Astrocyte (in vitro differentiated cells and primary cell): Measurements from ENCODE around the gene PCDHGB2. TPM values are rescaled to one million over a fixed set of nuclear protein-coding genes. Genes with fewer than 3 reads are reported as not detected.

Source experiments
- DNase-seq: peaks from one replicate; pipeline ENCODE4 v3.0.0-alpha.2; 2010; ENCODE audit warnings: low read depth
- FAIRE-seq: peaks from 2 replicates; lab custom pipeline; 2011; peaks lifted over from hg19 to GRCh38; lab: Jason Lieb, UNC
- H2AFZ ChIP-seq: 2 replicates; pipeline ENCODE4 v1.6.0; 2012; ENCODE audit warnings: low read depth, low read length, inconsistent platforms
- H3K27ac ChIP-seq: 2 replicates; pipeline ENCODE4 v1.5.1; 2011; ENCODE audit warnings: low read depth, low read length, inconsistent platforms
- H3K27me3 ChIP-seq: 2 replicates; pipeline ENCODE4 v1.6.0; 2011; ENCODE audit warnings: low read length, inconsistent platforms; ENCODE audit not compliant: insufficient read depth
- H3K36me3 ChIP-seq: 2 replicates; pipeline ENCODE4 v1.5.1; 2011; ENCODE audit warnings: low read length, inconsistent platforms; ENCODE audit not compliant: insufficient read depth
- H3K4me1 ChIP-seq: 2 replicates; pipeline ENCODE4 v1.5.1; 2011; ENCODE audit warnings: low read length, inconsistent platforms; ENCODE audit not compliant: insufficient read depth
- H3K4me2 ChIP-seq: 2 replicates; pipeline ENCODE4 v1.6.0; 2012; ENCODE audit warnings: low read length, inconsistent platforms
- H3K4me3 ChIP-seq: 2 replicates; pipeline ENCODE4 v1.5.1; 2011; ENCODE audit warnings: low read depth, mild to moderate bottlenecking, low read length, inconsistent platforms; ENCODE audit not compliant: insufficient read depth
- H3K79me2 ChIP-seq: 2 replicates; pipeline ENCODE4 v1.6.0; 2012; ENCODE audit warnings: mild to moderate bottlenecking, low read length, inconsistent platforms; ENCODE audit not compliant: insufficient read depth
- H3K9ac ChIP-seq: 2 replicates; pipeline ENCODE4 v1.6.0; 2012; ENCODE audit warnings: mild to moderate bottlenecking, low read length, inconsistent platforms
- H3K9me3 ChIP-seq: 2 replicates; pipeline ENCODE4 v1.5.1; 2012; ENCODE audit warnings: low read depth, mild to moderate bottlenecking, low read length, inconsistent platforms; ENCODE audit not compliant: insufficient read depth
- H4K20me1 ChIP-seq: 2 replicates; pipeline ENCODE4 v1.6.0; 2012; ENCODE audit warnings: low read length, inconsistent platforms; ENCODE audit not compliant: insufficient read depth
- H3K27ac Mint-ChIP-seq: one replicate; pipeline ENCODE4 v1.8.0; 2021; ENCODE audit warnings: mild to moderate bottlenecking, mixed read lengths; ENCODE audit not compliant: unreplicated experiment
- H3K27me3 Mint-ChIP-seq: one replicate; pipeline ENCODE4 v1.8.0; 2021; ENCODE audit warnings: low read depth, mixed read lengths; ENCODE audit not compliant: unreplicated experiment
- H3K36me3 Mint-ChIP-seq: one replicate; pipeline ENCODE4 v1.8.0; 2021; ENCODE audit warnings: low read depth, mixed read lengths; ENCODE audit not compliant: unreplicated experiment
- H3K4me1 Mint-ChIP-seq: one replicate; pipeline ENCODE4 v1.8.0; 2021; ENCODE audit warnings: low read depth, mixed read lengths; ENCODE audit not compliant: unreplicated experiment
- H3K4me3 Mint-ChIP-seq: one replicate; pipeline ENCODE4 v1.8.0; 2021; ENCODE audit warnings: mild to moderate bottlenecking, moderate library complexity, mixed read lengths; ENCODE audit not compliant: unreplicated experiment
- H3K9me3 Mint-ChIP-seq: one replicate; pipeline ENCODE4 v1.8.0; 2021; ENCODE audit warnings: mild to moderate bottlenecking, mixed read lengths; ENCODE audit not compliant: unreplicated experiment
- EZH2 ChIP-seq: IDR thresholded peaks from 2 replicates; pipeline ENCODE4 v1.6.1; 2012; ENCODE audit warnings: mild to moderate bottlenecking, low read length, inconsistent platforms; ENCODE audit not compliant: insufficient read depth
- total RNA-seq: library from RNA; stranded (reverse); gene quantifications from 2 replicates; pipeline ENCODE4 v1.2.1, GENCODE V29; 2021
- TF ChIP-seq, protein P1 (sequence below): IDR thresholded peaks from 2 replicates; pipeline ENCODE4 v1.5.1; 2011; ENCODE audit warnings: low read depth, mild to moderate bottlenecking, inconsistent platforms, low read length, moderate library complexity; ENCODE audit not compliant: insufficient read depth

Gene PCDHGB2
- total RNA-seq, 1 donor from 2014 or later, result 1.4 TPM

DNA sequence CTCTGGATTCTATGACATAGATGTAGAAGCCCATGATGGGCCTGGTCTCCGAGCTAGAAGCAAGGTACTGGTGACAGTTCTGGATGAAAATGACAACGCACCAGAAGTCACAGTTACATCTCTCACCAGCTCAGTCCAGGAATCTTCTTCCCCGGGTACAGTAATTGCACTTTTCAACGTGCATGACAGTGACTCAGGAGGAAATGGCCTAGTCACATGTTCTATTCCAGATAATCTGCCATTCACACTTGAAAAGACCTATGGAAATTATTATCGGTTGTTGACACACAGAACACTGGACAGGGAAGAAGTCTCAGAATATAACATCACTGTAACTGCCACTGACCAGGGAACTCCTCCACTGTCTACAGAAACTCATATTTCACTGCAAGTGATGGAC lies 3.7 kb upstream of the PCDHGB2 start:
- no peak overlapping the region for H3K4me2 ChIP-seq
- H3K4me1 ChIP-seq, result no peaks in the 10 kb centered on the region
- H3K9me3 ChIP-seq, result peaks cover 47% of the 10 kb centered on the region
- Mint-ChIP-seq H3K36me3 (peaks cover 14% of the 10 kb centered on the region), H3K27ac (no peak overlapping the region), H3K9me3 (peaks cover 38% of the 10 kb centered on the region), H3K27me3 (no peaks in the 10 kb centered on the region), H3K4me1 (no peaks in the 10 kb centered on the region), H3K4me3 (no peak overlapping the region)
- no peak for DNase-seq
- no peak overlapping the region for H3K4me3 ChIP-seq
- peaks cover 7% of the 10 kb centered on the region for H3K27me3 ChIP-seq
- no peaks in the 10 kb centered on the region for H3K79me2 ChIP-seq
- no peak for TF ChIP-seq EZH2
- TF ChIP-seq, protein P1, sequence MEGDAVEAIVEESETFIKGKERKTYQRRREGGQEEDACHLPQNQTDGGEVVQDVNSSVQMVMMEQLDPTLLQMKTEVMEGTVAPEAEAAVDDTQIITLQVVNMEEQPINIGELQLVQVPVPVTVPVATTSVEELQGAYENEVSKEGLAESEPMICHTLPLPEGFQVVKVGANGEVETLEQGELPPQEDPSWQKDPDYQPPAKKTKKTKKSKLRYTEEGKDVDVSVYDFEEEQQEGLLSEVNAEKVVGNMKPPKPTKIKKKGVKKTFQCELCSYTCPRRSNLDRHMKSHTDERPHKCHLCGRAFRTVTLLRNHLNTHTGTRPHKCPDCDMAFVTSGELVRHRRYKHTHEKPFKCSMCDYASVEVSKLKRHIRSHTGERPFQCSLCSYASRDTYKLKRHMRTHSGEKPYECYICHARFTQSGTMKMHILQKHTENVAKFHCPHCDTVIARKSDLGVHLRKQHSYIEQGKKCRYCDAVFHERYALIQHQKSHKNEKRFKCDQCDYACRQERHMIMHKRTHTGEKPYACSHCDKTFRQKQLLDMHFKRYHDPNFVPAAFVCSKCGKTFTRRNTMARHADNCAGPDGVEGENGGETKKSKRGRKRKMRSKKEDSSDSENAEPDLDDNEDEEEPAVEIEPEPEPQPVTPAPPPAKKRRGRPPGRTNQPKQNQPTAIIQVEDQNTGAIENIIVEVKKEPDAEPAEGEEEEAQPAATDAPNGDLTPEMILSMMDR, result no peak
- no peak overlapping the region for H2AFZ ChIP-seq
- no peak overlapping the region for H3K27ac ChIP-seq
- FAIRE-seq, result no peak
- H3K9ac ChIP-seq, result no peak overlapping the region
- H3K36me3 ChIP-seq, result no peaks in the 10 kb centered on the region
- no peaks in the 10 kb centered on the region for H4K20me1 ChIP-seq

DNA sequence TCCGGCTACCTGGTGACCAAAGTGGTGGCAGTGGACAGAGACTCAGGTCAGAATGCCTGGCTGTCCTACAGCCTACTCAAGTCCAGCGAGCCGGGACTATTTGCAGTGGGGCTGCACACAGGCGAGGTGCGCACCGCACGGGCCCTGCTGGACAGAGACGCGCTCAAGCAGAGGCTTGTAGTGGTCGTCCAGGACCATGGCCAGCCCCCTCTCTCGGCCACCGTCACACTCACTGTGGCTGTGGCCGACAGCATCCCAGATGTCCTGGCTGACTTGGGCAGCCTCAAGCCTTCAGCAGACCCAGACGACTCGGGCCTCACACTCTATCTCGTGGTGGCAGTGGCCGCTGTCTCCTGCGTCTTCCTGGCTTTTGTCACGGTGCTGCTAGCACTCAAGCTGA lies 2.8 kb upstream of the PCDHGB2 start:
- TF ChIP-seq EZH2, result no peak
- TF ChIP-seq, protein P1, result no peak
- no peak overlapping the region for H3K27ac ChIP-seq
- H3K9ac ChIP-seq, result no peak overlapping the region
- FAIRE-seq, result no peak
- H3K4me3 ChIP-seq, result no peak overlapping the region
- H3K36me3 ChIP-seq, result no peaks in the 10 kb centered on the region
- H2AFZ ChIP-seq, result no peak overlapping the region
- no peak for DNase-seq
- Mint-ChIP-seq H3K4me3 (no peak overlapping the region), H3K27ac (no peak overlapping the region), H3K4me1 (no peaks in the 10 kb centered on the region), H3K9me3 (peaks cover 37% of the 10 kb centered on the region), H3K36me3 (peaks cover 18% of the 10 kb centered on the region), H3K27me3 (no peaks in the 10 kb centered on the region)
- no peak overlapping the region for H3K4me2 ChIP-seq
- peaks cover 47% of the 10 kb centered on the region for H3K9me3 ChIP-seq
- H3K79me2 ChIP-seq, result no peaks in the 10 kb centered on the region
- H3K4me1 ChIP-seq, result no peaks in the 10 kb centered on the region
- no peaks in the 10 kb centered on the region for H4K20me1 ChIP-seq
- peaks cover 8% of the 10 kb centered on the region for H3K27me3 ChIP-seq

DNA sequence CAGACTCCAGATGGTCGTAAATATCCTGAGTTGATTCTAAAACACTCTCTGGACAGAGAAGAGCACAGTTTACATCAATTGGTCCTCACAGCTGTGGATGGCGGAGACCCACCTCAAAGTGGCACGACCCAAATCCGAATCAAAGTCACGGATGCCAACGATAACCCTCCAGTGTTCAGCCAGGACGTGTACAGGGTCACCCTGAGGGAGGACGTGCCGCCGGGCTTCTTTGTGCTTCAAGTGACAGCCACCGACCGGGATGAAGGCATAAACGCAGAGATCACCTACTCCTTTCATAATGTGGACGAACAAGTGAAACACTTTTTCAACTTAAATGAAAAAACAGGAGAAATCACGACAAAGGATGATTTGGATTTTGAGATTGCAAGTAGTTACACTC lies 891 bp downstream of the PCDHGB2 start:
- Mint-ChIP-seq H3K36me3 (peaks cover 18% of the 10 kb centered on the region), H3K9me3 (peaks cover 32% of the 10 kb centered on the region), H3K4me1 (no peaks in the 10 kb centered on the region), H3K27ac (no peak overlapping the region), H3K27me3 (no peaks in the 10 kb centered on the region), H3K4me3 (no peak overlapping the region)
- no peaks in the 10 kb centered on the region for H3K79me2 ChIP-seq
- no peak overlapping the region for H3K9ac ChIP-seq
- no peak overlapping the region for H3K27ac ChIP-seq
- H3K36me3 ChIP-seq, result no peaks in the 10 kb centered on the region
- H3K27me3 ChIP-seq, result peaks cover 24% of the 10 kb centered on the region
- H3K4me1 ChIP-seq, result no peaks in the 10 kb centered on the region
- no peaks in the 10 kb centered on the region for H4K20me1 ChIP-seq
- peaks cover 60% of the 10 kb centered on the region for H3K9me3 ChIP-seq
- DNase-seq (no peak), FAIRE-seq (no peak)
- H3K4me3 ChIP-seq, result no peak overlapping the region
- TF ChIP-seq, protein P1, result no peak
- no peak for TF ChIP-seq EZH2
- peak overlapping the region; percentile 55 for H3K4me2 ChIP-seq
- H2AFZ ChIP-seq, result no peak overlapping the region
